Left lung (tissue), 10 donors: Measurements from ENCODE around the gene ITPR2. TPM values are rescaled to one million over a fixed set of nuclear protein-coding genes. Genes with fewer than 3 reads are reported as not detected.
A peak's percentile ranks its signal among the peaks of the same experiment; 100 is the strongest.

ENCODE experiments used
- ATAC-seq: fragments of 200-7000 bp; cut with Tn5 transposase; one replicate; pipeline ENCODE4 v1.9.1; 2020; ENCODE audit warnings: moderate library complexity
- DNase-seq, 4 donors: peaks; one replicate each; pipeline ENCODE4 v3.0.0-alpha.2; 2013 to 2020
- H3K27ac ChIP-seq, 2 donors: fragments of 200-600 bp; sonication (generic) in 1 of 2; one replicate each; pipeline versions ENCODE4 v1.5.0 to v1.8.0; 2020 to 2021
- H3K27me3 ChIP-seq, 2 donors: fragments of 200-600 bp; sonication (generic) in 1 of 2; one replicate each; pipeline versions ENCODE4 v1.5.0 to v1.8.0; 2020 to 2021
- H3K36me3 ChIP-seq, 2 donors: fragments of 200-600 bp; sonication (generic) in 1 of 2; one replicate each; pipeline versions ENCODE4 v1.5.0 to v1.8.0; 2020 to 2021
- H3K4me1 ChIP-seq, 2 donors: fragments of 200-600 bp; one replicate each; pipeline ENCODE4 v1.8.0; 2021
- H3K4me3 ChIP-seq, 2 donors: fragments of 200-600 bp; sonication (generic) in 1 of 2; one replicate each; pipeline versions ENCODE4 v1.5.0 to v1.8.0; 2020 to 2021; ENCODE audit warnings: mild to moderate bottlenecking in 1 of 2
- H3K9me3 ChIP-seq, 2 donors: fragments of 200-600 bp; sonication (generic) in 1 of 2; one replicate each; pipeline versions ENCODE4 v1.5.0 to v1.8.0; 2020 to 2021
- CTCF ChIP-seq, 2 donors: fragments of 200-600 bp; sonication (generic) in 1 of 2; IDR thresholded peaks; one replicate each; pipeline versions ENCODE4 v1.5.0 to v1.8.0; 2021; ENCODE audit warnings: antibody characterized with exemption in 2 of 2
- intact Hi-C, 2 donors: fragments of 100-400 bp; cut with DNase I; formaldehyde crosslinking; loops; one replicate each; pipeline versions ENCODE4 v1.11.2 to v1.14.2; 2022
- polyA plus RNA-seq, 6 donors: library from polyadenylated mRNA; unstranded; fragments of 120-200 nt; gene quantifications; one replicate each; pipeline ENCODE4 v1.2.1, GENCODE V29; 2013; ENCODE audit not compliant: insufficient read length in 6 of 6
- total RNA-seq, 2 donors: library from RNA; stranded (reverse); fragmentation: NEBNext Ultra II Directional; extraction: Animal tissue kit (Norgen Biotek cat#: 25700); gene quantifications; one replicate each; pipeline ENCODE4 v1.2.1, GENCODE V29; 2021
- donor health status: DM: no; HTN: yes; CAD: no.
- donor health status: DM: no; HTN: no; CAD: no.

Gene ITPR2
- total and polyA plus RNA-seq, 8 donors = 5.5 to 67.8 (median 7.5) TPM

GRCh38 chr12:26727482-26728204 is 105.4 kb downstream of the ITPR2 start:
- Histone ChIP-seq H3K27ac (no peak overlapping the region), H3K36me3 (no peaks in the 10 kb centered on the region), H3K4me1 (peaks cover 0 to 22% of the 10 kb centered on the region in 2 donors), H3K4me3 (no peak overlapping the region), H3K27me3 (no peaks in the 10 kb centered on the region), H3K9me3 (no peaks in the 10 kb centered on the region)
- DNase-seq (no peak), ATAC-seq (no peak)
- intact Hi-C loops = no loop called here
- TF ChIP-seq CTCF (IDR thresholded peaks at IDR 0.05) = no peak

GRCh38 chr12:26726956-26727355 is 106.0 kb downstream of the ITPR2 start:
- intact Hi-C loops = no loop called here
- peak; percentile 33 for ATAC-seq

GRCh38 chr12:26725276-26725916 is 107.6 kb downstream of the ITPR2 start:
- no peak for ATAC-seq
- H3K9me3 ChIP-seq = no peaks in the 10 kb centered on the region
- intact Hi-C loops = no loop called here
- DNase-seq = no peak
- H3K4me3 ChIP-seq = no peak overlapping the region
- TF ChIP-seq CTCF (IDR thresholded peaks at IDR 0.05) = no peak
- no peaks in the 10 kb centered on the region for H3K4me1 ChIP-seq
- H3K27ac ChIP-seq = no peak overlapping the region
- no peaks in the 10 kb centered on the region for H3K27me3 ChIP-seq
- no peaks in the 10 kb centered on the region for H3K36me3 ChIP-seq

More at GRCh38 chr12:26726956-26727355, 106.0 kb downstream of the ITPR2 start:
- Histone ChIP-seq H3K9me3 (no peaks in the 10 kb centered on the region), H3K27me3 (no peaks in the 10 kb centered on the region), H3K27ac (no peak overlapping the region), H3K4me1 (peaks cover 0 to 15% of the 10 kb centered on the region in 2 donors), H3K4me3 (no peak overlapping the region), H3K36me3 (no peaks in the 10 kb centered on the region)
- TF ChIP-seq CTCF (IDR thresholded peaks at IDR 0.05) = no peak
- DNase-seq = no peak

- no peak for DNase-seq
- no peak overlapping the region for H3K27ac ChIP-seq
- no peaks in the 10 kb centered on the region for H3K4me1 ChIP-seq
- intact Hi-C loops = no loop called here
- TF ChIP-seq CTCF (IDR thresholded peaks at IDR 0.05) = no peak
- no peaks in the 10 kb centered on the region for H3K9me3 ChIP-seq
- H3K36me3 ChIP-seq = no peaks in the 10 kb centered on the region
- no peak overlapping the region for H3K4me3 ChIP-seq
- no peaks in the 10 kb centered on the region for H3K27me3 ChIP-seq
- ATAC-seq = no peak
These were observed 108.7 kb downstream of the ITPR2 start for GRCh38 chr12:26724309-26724702.
